ENCODE measurements around the gene MAPKAPK2. TPM values are rescaled to one million over a fixed set of nuclear protein-coding genes. Genes with fewer than 3 reads are reported as not detected.

MAPKAPK2 gene
- total RNA-seq, 6 experiments from 2014 or later: 80.0 to 89.1 (median 86.0) TPM

DNA sequence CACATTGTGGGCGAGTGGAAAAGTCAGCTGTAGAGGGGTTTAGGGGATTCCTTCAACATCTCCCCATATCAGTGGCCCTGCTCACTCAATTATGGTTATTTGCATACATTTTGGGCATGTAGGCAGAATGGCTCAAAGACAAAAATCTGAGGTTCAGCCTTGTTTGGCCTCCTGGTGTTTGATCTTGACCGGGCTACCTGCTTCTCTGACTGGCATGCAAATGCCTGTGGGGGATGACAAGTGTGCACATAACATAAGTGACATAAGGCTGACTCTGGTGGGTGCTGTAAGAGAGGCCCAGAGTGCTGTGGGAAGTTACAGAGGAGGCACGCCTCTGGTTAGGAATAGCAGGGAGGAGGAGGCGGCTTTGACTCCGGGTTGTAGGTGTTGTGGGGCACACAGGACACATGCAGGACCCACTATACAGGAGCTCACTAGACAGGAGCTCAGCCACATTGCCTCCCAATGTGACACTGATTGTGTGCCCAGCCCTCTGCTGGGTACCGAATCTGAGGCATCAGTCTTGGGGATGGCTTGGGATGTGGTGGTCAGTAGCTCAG lies 56.5 kb downstream of the MAPKAPK2 start:
- TF ChIP-seq, protein P1, sequence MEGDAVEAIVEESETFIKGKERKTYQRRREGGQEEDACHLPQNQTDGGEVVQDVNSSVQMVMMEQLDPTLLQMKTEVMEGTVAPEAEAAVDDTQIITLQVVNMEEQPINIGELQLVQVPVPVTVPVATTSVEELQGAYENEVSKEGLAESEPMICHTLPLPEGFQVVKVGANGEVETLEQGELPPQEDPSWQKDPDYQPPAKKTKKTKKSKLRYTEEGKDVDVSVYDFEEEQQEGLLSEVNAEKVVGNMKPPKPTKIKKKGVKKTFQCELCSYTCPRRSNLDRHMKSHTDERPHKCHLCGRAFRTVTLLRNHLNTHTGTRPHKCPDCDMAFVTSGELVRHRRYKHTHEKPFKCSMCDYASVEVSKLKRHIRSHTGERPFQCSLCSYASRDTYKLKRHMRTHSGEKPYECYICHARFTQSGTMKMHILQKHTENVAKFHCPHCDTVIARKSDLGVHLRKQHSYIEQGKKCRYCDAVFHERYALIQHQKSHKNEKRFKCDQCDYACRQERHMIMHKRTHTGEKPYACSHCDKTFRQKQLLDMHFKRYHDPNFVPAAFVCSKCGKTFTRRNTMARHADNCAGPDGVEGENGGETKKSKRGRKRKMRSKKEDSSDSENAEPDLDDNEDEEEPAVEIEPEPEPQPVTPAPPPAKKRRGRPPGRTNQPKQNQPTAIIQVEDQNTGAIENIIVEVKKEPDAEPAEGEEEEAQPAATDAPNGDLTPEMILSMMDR (IDR thresholded peaks at IDR 0.05): no peak
- H3K4me1 Mint-ChIP-seq (ENCODE audit: low read depth): peaks cover 37% of the 10 kb centered on the region
- no peaks in the 10 kb centered on the region for H3K36me3 Mint-ChIP-seq (ENCODE audit: low read depth)
- no peak overlapping the region for H3K27ac Mint-ChIP-seq
- no peaks in the 10 kb centered on the region for H3K9me3 Mint-ChIP-seq
- no peaks in the 10 kb centered on the region; the same call in none of the 2 replicates for H3K27me3 Mint-ChIP-seq (ENCODE audit: insufficient read depth)
- no peak overlapping the region for H3K4me3 Mint-ChIP-seq
- DNase-seq: no peak

DNA sequence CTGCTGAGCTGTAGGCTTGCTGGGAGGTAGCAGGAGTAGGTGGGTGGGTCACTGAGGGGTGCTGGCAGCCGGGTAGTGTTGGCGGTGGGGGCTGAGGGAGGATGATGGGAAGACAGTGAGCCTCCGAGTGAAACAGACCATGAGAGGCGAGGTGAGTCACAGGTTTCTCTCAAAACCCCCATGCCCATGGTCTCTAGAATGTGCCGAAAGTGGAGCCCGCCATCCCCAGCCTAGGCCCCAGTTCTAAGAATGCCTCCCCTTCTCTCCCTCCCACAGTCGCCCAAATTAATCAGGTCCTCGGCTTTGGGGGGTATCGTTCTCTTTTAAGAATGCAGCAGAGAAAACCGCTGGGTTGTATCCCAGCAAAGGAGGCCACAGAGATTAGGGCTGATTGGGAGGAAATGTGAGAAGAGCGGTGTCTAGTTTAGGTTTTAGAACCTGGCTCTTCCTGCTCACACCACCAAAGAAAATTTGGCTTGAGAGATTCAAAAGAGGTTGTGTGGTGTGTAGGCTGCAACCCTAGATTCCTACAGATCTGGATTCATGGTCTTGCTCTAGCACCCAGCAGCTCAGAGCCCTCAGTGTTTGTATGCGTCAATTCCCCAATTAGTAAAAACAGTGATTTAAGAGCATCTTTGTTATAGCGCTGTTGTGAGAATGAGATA lies 58.1 kb downstream of the MAPKAPK2 start:
- no peaks in the 10 kb centered on the region for H3K36me3 Mint-ChIP-seq (ENCODE audit: low read depth)
- TF ChIP-seq, protein P1 (IDR thresholded peaks at IDR 0.05): no peak
- no peaks in the 10 kb centered on the region for H3K9me3 Mint-ChIP-seq
- H3K4me3 Mint-ChIP-seq: no peak overlapping the region
- DNase-seq: no peak
- no peak overlapping the region for H3K27ac Mint-ChIP-seq
- no peaks in the 10 kb centered on the region; the same call in none of the 2 replicates for H3K27me3 Mint-ChIP-seq (ENCODE audit: insufficient read depth)
- peaks cover 34% of the 10 kb centered on the region for H3K4me1 Mint-ChIP-seq (ENCODE audit: low read depth)

DNA sequence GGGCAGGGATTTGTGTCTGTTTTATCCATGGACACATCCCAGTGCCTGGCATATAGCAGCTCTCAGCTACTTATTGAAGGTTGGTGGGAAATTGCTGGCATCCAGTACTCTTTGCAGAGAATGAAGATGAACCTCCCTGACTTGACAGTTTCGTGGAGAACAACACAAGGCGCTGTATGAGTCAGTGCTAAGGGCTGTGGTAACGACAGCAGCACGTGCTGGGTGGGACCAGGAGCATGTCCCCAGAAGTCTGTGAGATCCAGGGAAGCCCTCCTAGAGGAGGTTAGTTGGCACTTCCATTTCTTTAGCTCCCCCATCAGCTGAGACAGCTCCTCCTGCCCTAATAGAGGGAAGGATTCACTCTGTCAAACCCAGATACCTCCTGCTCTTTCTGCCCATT lies 60.0 kb downstream of the MAPKAPK2 start:
- Mint-ChIP-seq H3K9me3 (no peaks in the 10 kb centered on the region), H3K4me1 (ENCODE audit: low read depth) (peaks cover 33% of the 10 kb centered on the region), H3K36me3 (ENCODE audit: low read depth) (no peaks in the 10 kb centered on the region), H3K27ac (no peak overlapping the region), H3K27me3 (ENCODE audit: insufficient read depth) (no peaks in the 10 kb centered on the region; the same call in none of the 2 replicates), H3K4me3 (no peak overlapping the region)
- TF ChIP-seq, protein P1 (IDR thresholded peaks at IDR 0.05): no peak
- DNase-seq: no peak

DNA sequence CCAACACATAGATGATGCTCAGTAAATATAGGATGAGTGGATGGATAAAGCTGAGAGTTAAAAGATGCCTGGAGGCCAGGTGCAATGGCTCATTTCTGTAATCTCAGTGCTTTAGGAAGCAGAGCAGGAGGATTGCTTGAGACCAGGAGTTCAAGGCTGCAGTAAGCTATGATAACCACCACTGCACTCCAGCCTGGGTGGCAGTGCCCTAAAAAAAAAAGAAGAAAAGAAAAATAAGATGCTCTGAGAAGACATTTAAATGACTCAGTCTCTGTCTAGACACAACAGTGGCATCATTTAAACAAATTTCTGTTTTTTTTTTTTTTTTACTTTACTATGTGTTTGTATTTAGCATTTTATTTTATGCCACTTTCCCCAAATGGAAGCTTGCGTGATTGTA lies 60.6 kb downstream of the MAPKAPK2 start:
- TF ChIP-seq, protein P1 (IDR thresholded peaks at IDR 0.05): no peak
- Mint-ChIP-seq H3K27ac (no peak overlapping the region), H3K4me1 (ENCODE audit: low read depth) (peaks cover 32% of the 10 kb centered on the region), H3K9me3 (no peaks in the 10 kb centered on the region), H3K4me3 (no peak overlapping the region), H3K36me3 (ENCODE audit: low read depth) (no peaks in the 10 kb centered on the region), H3K27me3 (ENCODE audit: insufficient read depth) (no peaks in the 10 kb centered on the region; the same call in none of the 2 replicates)
- no peak for DNase-seq

DNA sequence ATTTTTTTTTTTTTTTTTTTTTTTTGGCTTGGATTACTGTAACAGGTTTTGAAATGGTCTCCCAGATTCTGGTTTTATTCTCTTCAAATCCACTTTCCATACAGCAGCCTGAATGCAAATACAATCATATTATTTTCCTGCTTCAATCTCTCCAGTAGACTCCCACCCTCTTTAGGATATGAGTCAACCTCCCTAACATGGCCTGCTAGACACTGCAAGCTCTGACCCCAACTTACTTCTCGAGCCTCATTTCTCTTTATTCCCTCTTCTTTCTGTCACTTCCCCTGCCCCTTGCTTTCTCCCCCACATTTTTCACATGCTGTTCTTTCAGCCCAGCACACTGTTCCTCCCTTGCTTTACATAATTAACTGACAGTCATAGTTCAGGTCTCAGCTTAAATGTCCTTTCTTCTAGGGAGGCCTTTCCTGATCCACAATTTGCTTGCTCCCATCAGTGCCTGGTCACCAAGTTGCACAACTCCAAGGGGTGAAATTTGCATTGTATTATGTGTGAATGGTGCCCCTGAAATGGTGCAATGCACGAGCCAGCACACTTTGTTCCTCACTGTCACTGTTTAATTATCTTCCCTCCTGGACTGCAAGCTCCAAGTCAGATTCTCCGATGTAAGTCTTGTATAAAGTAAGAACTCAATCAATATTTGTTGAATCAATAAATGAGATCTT lies 63.8 kb downstream of the MAPKAPK2 start:
- Mint-ChIP-seq H3K27ac (no peak overlapping the region), H3K4me3 (no peak overlapping the region), H3K4me1 (ENCODE audit: low read depth) (peaks cover 42% of the 10 kb centered on the region), H3K9me3 (no peaks in the 10 kb centered on the region), H3K36me3 (ENCODE audit: low read depth) (no peaks in the 10 kb centered on the region), H3K27me3 (ENCODE audit: insufficient read depth) (no peaks in the 10 kb centered on the region; the same call in none of the 2 replicates)
- TF ChIP-seq, protein P1 (IDR thresholded peaks at IDR 0.05): no peak
- DNase-seq: no peak

Data from HFFc6 (cell line).